Astrocyte of the cerebellum (primary cell): ENCODE measurements around the gene SCYL3.

ENCODE experiments used
- DNase-seq: peaks from one replicate; pipeline ENCODE4 v3.0.0-alpha.2; 2011; ENCODE audit warnings: low read depth
- H3K4me3 ChIP-seq: 2 replicates; pipeline ENCODE4 v1.5.1; 2011; ENCODE audit warnings: mild to moderate bottlenecking, low read depth, low read length, moderate library complexity
- in situ Hi-C: cut with HindIII; loops from 2 replicates; pipeline ENCODE4 v1.10.0; 2017; ENCODE audit warnings: low sequenced_read_pairs
- TF ChIP-seq, protein P1 (sequence below): IDR thresholded peaks from 2 replicates; pipeline ENCODE4 v1.5.1; 2012; ENCODE audit warnings: low read length, low read depth, moderate library complexity, mild to moderate bottlenecking; ENCODE audit errors: missing control alignments

SCYL3 gene

GRCh38 chr1:169844941-169845608, 48.6 kb downstream of the SCYL3 start:
- in situ Hi-C loops: no loop called here

DNA sequence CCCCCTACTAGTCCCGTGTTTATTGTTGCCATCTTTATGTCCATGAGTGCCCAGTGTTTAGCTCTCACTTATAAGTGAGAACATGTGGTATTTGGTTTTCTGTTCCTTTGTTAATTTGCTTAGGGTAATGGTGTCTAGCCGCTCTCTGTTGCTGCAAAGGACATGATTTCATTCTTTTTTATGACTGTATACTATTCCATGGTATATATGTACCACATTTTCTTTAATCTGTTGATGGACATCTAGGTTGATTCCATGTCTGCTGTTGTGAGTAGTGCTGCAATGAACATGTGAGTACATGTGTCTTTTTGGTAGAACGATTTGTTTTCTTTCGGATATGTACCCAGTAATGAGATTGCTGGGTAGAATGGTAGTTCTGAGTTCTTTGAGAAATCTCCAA, 54.8 kb downstream of the SCYL3 start:
- no peak for DNase-seq

More at GRCh38 chr1:169844941-169845608, 48.6 kb downstream of the SCYL3 start:
- no peak overlapping the region for H3K4me3 ChIP-seq
- TF ChIP-seq, protein P1, sequence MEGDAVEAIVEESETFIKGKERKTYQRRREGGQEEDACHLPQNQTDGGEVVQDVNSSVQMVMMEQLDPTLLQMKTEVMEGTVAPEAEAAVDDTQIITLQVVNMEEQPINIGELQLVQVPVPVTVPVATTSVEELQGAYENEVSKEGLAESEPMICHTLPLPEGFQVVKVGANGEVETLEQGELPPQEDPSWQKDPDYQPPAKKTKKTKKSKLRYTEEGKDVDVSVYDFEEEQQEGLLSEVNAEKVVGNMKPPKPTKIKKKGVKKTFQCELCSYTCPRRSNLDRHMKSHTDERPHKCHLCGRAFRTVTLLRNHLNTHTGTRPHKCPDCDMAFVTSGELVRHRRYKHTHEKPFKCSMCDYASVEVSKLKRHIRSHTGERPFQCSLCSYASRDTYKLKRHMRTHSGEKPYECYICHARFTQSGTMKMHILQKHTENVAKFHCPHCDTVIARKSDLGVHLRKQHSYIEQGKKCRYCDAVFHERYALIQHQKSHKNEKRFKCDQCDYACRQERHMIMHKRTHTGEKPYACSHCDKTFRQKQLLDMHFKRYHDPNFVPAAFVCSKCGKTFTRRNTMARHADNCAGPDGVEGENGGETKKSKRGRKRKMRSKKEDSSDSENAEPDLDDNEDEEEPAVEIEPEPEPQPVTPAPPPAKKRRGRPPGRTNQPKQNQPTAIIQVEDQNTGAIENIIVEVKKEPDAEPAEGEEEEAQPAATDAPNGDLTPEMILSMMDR: no peak
- DNase-seq: peak; percentile 18

DNA sequence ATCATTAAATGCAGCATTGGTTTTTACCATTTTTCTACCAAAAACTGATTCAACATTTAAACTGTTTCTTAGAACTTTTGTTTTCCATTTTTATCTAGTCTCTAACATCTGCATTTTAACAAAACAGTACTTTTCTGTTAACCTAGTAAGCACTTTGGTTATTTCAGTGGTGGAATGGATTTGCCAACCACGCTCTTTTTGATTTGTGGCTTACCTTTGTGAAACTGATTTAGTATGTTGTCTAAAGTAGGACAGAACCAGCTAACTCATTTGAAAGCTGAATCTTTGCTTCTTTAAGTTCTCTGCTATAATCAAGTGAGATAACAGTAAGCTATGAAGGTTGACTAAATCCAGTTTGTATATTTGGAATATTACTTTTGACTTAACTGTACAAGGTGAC, 57.5 kb downstream of the SCYL3 start:
- TF ChIP-seq, protein P1: no peak
- H3K4me3 ChIP-seq: no peak overlapping the region
- DNase-seq: no peak
- in situ Hi-C loops: no loop called here

More for the DNA sequence above, 54.8 kb downstream of the SCYL3 start:
- in situ Hi-C loops: no loop called here
- TF ChIP-seq, protein P1: no peak
- H3K4me3 ChIP-seq: no peak overlapping the region

GRCh38 chr1:169835647-169836046, 58.0 kb downstream of the SCYL3 start:
- no peak overlapping the region for H3K4me3 ChIP-seq
- DNase-seq: no peak
- in situ Hi-C loops: no loop called here
- TF ChIP-seq, protein P1: no peak

GRCh38 chr1:169834869-169835268, 58.8 kb downstream of the SCYL3 start:
- no peak for DNase-seq
- TF ChIP-seq, protein P1: no peak
- in situ Hi-C loops: no loop called here

DNA sequence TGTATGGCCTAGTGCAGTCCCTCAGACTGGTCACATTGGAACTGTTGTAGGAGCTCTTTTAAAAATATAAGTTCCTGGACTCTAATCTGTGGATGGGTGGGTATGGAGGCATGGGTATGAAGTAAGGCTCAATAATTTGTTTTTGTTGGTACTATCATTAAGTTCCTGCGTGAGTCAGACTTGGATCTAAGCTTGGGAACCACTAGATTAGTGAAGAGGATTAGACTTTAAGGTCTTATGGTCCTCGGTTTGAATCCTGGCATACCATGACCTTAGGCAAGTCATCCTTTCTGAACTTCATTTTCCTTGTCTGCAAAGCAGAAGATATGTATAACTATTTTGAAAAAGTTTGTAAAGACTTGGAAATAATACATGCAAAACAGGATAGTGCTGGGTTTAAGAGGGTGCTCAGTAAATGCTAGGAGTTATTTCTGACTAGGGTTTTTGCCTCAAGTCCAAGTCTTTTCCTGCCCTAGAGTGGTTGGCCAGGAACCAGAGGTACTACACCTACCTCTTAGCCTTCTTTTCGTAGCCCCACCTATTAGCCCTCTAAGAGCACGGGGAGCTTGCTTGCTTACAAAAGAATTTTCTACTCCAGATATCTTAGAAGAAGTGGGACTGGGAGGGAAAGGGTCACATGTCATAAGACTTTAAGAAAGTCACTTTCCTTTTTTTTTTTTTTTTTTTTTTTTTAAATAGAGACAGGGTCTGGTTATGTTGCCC, 60.4 kb downstream of the SCYL3 start:
- DNase-seq: no peak
- TF ChIP-seq, protein P1: no peak
- in situ Hi-C loops: no loop called here
- H3K4me3 ChIP-seq: no peak overlapping the region

More at GRCh38 chr1:169834869-169835268, 58.8 kb downstream of the SCYL3 start:
- H3K4me3 ChIP-seq: no peak overlapping the region
